HG03175 (cell line): ENCODE data around the gene TMEM176B.
"Not testable (repeated sequence)": the region's sequence is repeated elsewhere in the genome, so short reads cannot be mapped to it uniquely, and the experiment has no call there.

Experiments used
- ATAC-seq: cut with Tn5 transposase; IDR thresholded peaks from one replicate; pipeline ENCODE4 v1.9.1; 2021; ENCODE audit warnings: mild to moderate bottlenecking, moderate library complexity; ENCODE audit not compliant: unreplicated experiment

Gene TMEM176B

GRCh38 chr7:150823484-150824126, 23.4 kb upstream of the TMEM176B start:
- no peak for ATAC-seq

GRCh38 chr7:150823043-150823442, 22.9 kb upstream of the TMEM176B start:
- no peak for ATAC-seq

- ATAC-seq, result no peak
These were observed 20.5 kb upstream of the TMEM176B start for GRCh38 chr7:150820578-150821198.

GRCh38 chr7:150820148-150820547, 20.0 kb upstream of the TMEM176B start:
- no peak for ATAC-seq

- no peak for ATAC-seq
These were observed 18.8 kb upstream of the TMEM176B start for GRCh38 chr7:150818971-150819370.

- ATAC-seq, result no peak
These were observed 14.3 kb upstream of the TMEM176B start for GRCh38 chr7:150814328-150815001.

GRCh38 chr7:150807616-150808438, 7.7 kb upstream of the TMEM176B start:
- not testable (repeated sequence) for ATAC-seq

- ATAC-seq, result no peak
These were observed 6.7 kb upstream of the TMEM176B start for GRCh38 chr7:150806863-150807262.

- ATAC-seq, result no peak
These were observed 6.3 kb upstream of the TMEM176B start for GRCh38 chr7:150806454-150806853.

GRCh38 chr7:150805864-150806263, 5.7 kb upstream of the TMEM176B start:
- ATAC-seq, result no peak

GRCh38 chr7:150804802-150805201, 4.6 kb upstream of the TMEM176B start:
- no peak for ATAC-seq

GRCh38 chr7:150803161-150803860, 3.1 kb upstream of the TMEM176B start:
- no peak for ATAC-seq

GRCh38 chr7:150801946-150802771, 2.0 kb upstream of the TMEM176B start:
- ATAC-seq, result no peak

- ATAC-seq, result no peak
These were observed 1.2 kb upstream of the TMEM176B start for GRCh38 chr7:150801242-150801945.

- ATAC-seq, result no peak
These were observed 547 bp upstream of the TMEM176B start, which contains the start of gene TMEM176A for GRCh38 chr7:150800581-150801241. Gene TMEM176A, plus strand, starts transcription at chr7:150800769. Its CDS starts 782 bp downstream, at chr7:150801551.

- ATAC-seq, result no peak
These were observed 1.0 kb downstream of the TMEM176B start for GRCh38 chr7:150799156-150799555.

- ATAC-seq, result no peak
These were observed 2.5 kb downstream of the TMEM176B start for GRCh38 chr7:150797661-150798060.

- no peak for ATAC-seq
These were observed 6.5 kb downstream of the TMEM176B start for GRCh38 chr7:150793569-150794238.
